Stimulated activated CD8-positive, alpha-beta memory T cell treated with anti-CD3 and anti-CD28 coated beads, Interleukin-4, amount 100 ng/mL, for 4 hours (primary cell): ENCODE measurements around the gene TUBA4A.
A peak's percentile ranks its signal among the peaks of the same experiment; 100 is the strongest.

Experiments
- DNase-seq, 2 donors: peaks; one replicate each; pipeline ENCODE4 v3.0.0-alpha.2; 2020; ENCODE audit warnings: low read depth in 2 of 2, low spot score in 1 of 2

The TUBA4A gene

GRCh38 chr2:219253753-219254589, at the start of gene TUBA4A:
TSS of gene TUBA4A (minus strand) at chr2:219253918. CDS start at chr2:219253858, 60 bp downstream.
- DNase-seq: peak; percentile 76 to 83

- no peak for DNase-seq
These were observed 48.8 kb upstream of the TUBA4A start for GRCh38 chr2:219302412-219302968.

DNA sequence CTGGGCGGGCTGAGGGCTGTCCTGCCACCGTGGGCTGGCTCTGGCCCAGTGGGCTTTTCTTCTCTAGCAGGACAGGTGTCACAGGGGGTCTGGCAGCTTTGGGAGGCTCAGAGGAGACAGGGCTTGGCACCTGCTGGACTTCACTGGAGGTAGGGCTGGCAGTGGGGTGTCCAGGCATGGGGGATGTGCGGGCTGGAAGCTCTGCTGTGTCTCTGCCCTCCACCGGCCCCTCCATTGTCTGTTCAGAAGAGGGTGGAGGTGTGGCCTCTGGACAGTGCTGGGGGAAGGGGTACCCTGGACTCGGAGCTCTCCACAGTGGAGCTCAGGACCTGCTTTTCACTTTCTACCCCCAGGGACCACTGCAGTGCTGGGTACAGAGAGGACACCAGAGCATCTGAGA, 46.3 kb upstream of the TUBA4A start:
- no peak for DNase-seq

GRCh38 chr2:219299372-219299760, 45.6 kb upstream of the TUBA4A start:
- DNase-seq: no peak

DNA sequence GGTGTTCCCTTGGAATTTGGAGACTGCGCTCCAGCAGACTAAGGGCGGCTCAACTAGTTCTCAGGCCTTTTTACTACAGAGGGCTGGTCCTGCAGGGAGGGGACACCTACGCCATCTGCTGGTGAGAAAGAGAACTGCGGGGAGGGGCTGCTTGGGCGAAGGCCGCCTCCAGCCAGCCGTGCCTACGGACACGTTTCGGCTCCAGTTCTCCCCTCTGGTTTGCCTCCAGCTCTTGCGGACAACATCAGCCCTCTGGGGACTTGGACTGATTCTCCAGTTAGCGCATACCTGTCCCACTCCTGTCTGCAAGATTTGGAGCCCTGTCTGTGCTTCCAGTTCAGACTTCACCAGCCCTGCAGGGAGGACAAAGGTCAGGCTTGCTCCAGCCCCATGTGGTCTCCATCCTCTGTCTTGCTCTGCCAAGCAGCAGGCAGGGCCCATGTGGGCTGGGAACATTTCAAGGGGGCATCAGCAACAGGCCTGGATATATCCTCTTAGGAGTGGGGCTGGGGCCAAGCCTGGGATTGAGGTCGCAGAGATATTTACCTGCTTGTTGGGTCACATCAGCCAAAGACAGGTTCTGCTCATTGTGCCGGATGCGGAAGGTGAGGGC, 45.1 kb upstream of the TUBA4A start:
- peak; percentile 73 to 88 for DNase-seq

- no peak for DNase-seq
These were observed 44.2 kb upstream of the TUBA4A start for GRCh38 chr2:219297766-219298456.

DNA sequence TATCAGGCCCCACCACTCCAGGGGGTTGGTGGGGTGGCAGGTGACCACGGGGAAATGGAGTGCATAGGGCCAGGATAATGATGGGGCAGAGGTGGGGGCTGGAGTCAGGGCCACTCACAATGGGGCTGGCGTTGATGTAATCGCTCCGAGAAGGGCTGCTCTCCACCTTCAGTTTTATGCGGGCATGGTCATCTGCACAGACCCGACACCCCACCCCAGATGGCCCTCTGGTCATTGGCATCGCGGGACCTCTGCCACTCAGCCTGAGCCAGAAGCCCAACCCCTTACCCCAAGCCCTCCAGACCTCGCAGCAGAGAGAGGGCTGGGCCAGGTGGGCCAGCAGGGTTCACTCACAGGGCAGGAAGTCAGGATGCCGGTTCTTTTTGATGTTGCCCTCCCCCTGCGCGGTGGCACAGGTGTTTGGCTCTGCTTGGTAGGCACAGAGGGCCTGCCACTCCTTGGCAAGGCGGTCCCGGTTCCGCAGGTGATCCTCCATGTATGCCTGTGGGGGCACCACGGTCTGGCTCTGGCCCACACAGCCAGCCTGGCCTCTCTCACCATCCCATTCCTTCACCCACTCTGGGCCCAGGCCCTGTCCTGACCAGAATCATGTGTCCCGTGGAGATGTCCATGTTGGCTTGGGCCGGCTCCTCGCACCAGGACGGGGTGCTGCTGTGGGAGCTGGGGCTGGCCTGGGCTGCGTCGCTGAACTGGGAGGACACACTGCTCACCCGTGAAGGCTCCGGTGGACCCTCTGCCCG, 43.1 kb upstream of the TUBA4A start:
- no peak for DNase-seq

- DNase-seq: no peak
These were observed 42.4 kb upstream of the TUBA4A start for GRCh38 chr2:219296142-219296541.

DNA sequence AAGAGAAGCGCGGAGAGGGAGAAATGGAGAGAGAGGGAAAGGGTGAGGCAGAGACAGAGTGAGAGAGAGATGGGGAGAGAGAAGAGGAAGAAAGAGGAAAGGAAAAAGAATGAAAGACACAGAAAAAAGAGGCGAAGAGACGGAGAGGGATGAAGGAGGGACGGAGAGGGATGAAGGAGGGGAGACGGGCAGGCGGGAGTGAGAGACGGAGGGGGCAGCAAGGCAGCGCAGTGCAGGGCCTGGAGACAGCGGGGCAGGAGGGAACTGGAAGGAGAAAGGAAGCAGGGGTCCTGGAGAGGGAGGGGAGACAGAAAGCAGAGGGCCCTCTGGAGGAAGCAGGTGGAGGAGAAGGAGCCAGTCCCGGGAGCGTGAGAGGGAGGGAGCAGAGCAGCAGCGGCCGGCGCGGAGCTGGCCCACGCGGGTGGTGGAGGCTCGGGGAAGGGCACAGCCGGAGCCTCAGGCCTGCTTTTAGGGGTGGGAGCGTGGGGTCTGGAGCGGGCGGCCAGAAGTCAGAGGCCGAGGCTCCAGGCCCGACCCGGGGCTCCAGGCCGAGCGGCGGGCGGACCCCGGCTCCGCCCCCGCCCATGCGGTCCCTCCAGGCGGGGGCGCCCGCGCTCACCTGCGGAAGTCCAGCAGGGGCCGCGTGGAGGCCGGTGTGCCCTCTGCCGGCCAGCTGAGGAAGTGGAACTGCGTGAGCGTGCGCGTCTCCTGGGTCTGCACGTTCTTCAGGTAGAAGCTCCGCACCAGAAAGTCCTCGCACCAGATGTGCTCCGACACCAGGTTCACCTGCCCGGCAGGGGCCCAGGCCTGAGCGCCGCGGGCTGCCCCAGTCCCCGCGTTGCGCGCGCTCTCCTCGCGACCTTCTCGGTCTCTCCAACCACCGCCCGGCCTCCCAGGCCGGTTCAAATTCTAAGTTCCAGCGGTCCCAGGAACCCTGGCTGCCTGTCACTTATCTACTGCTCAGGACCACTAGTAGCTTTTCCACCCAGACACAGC, 40.9 kb upstream of the TUBA4A start:
- peak; percentile 71 to 73 for DNase-seq

DNA sequence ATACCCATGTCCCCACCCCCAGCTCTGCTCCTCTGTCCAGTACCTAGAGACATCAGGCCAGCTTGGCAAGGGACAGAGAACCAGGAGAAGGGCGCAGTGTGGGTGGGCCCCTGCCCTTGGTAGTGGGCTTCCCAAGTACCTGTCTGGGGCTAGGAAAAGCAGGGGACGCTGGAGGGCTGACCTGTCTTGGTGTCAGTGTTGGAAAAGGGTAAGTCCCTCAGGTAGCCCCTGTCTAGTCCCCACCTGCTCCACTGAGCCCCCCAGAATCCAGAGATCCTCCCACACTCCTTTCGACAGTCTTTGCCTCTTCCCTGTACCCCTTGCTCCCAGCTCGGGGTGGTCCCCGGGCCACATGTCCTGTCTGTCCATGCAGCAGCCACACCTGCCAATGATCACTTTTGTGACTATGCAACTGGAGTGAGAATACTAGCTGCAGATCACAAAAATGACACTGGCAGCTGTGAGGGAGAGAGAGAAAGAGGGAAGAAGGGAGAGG, 40.1 kb upstream of the TUBA4A start:
- no peak for DNase-seq

- no peak for DNase-seq
These were observed 38.9 kb upstream of the TUBA4A start for GRCh38 chr2:219292616-219293015.

GRCh38 chr2:219291910-219292490, 38.3 kb upstream of the TUBA4A start:
- no peak for DNase-seq

GRCh38 chr2:219291394-219291793, 37.7 kb upstream of the TUBA4A start:
- no peak for DNase-seq

DNA sequence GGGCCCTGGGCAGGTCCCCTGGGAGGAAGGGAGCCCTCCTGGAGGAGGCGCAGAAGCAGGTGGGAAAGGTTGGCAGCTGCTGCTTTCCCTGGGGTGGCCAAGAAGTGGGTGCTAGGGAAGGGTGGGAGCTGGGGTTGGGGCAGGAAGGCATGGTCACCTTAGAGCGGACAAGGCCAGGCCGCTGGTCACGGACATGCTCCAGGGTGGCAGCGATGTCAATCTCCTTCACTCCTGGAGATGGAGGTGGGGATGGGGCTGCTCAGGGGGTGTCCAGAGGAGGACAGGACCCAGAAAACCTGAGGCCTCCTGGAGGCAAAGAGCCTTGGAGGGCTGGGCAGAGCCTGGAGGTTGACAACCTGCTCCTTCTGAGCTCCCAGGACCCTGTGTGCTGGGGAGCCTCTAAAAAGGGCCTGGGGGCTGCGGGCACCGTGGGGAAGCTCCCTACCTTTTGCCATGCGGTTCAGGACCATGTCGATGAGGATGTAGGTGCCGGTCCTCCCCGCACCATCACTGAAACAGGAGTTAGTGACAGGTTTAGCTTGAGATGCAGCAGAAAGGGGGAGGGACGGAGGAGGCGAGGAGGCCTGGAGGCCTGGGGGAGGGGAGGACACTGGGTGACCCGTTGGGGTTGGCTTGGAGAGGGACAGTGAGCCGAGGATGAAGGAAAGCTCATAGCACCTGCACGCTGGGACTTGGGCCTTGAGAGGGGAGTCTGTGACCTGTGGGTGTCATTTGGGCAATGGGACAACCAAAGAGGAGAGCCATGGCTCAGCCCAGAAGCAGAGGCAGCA, 36.9 kb upstream of the TUBA4A start:
- DNase-seq: no peak

- DNase-seq: no peak
These were observed 36.0 kb upstream of the TUBA4A start for GRCh38 chr2:219289537-219290361.

- DNase-seq: no peak
These were observed 35.4 kb upstream of the TUBA4A start for GRCh38 chr2:219289195-219289536.

- no peak for DNase-seq
These were observed 34.0 kb upstream of the TUBA4A start for GRCh38 chr2:219287580-219288265.
